NCI-H1417 treated with DMSO at 0.1 percent for 48 hours (cell line): ENCODE measurements around the gene RPGRIP1.
"Not testable (repeated sequence)": the region's sequence is repeated elsewhere in the genome, so short reads cannot be mapped to it uniquely, and the experiment has no call there.

ENCODE experiments used
- DNase-seq: peaks from one replicate; lab custom pipeline; 2025; lab: John Stamatoyannopoulos, UW

RPGRIP1 gene

DNA sequence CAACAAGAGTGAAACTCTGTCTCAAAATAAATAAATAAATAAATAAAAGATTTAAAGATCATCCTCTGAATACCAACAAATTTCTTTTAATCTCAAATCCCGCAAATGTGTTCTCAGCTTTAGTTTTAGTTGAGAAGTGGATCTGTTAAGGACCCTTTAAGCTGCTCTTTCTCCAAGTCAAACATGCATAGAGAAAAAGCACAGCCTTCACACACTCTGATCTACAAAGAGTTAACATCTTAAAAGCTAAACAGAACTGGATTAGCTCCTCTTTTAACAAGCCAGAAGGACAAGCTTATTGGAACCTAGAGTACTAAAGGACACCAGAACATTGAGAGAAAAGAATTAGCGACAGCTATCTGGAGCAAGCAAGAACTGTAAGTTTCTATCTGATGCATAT lies at the start of gene RPGRIP1:
Gene RPGRIP1 (plus strand): TSS at position 301 of the 400 bp plus-strand sequence. CDS start 7,894 bp downstream, outside the sequence.
- DNase-seq, result no peak

DNA sequence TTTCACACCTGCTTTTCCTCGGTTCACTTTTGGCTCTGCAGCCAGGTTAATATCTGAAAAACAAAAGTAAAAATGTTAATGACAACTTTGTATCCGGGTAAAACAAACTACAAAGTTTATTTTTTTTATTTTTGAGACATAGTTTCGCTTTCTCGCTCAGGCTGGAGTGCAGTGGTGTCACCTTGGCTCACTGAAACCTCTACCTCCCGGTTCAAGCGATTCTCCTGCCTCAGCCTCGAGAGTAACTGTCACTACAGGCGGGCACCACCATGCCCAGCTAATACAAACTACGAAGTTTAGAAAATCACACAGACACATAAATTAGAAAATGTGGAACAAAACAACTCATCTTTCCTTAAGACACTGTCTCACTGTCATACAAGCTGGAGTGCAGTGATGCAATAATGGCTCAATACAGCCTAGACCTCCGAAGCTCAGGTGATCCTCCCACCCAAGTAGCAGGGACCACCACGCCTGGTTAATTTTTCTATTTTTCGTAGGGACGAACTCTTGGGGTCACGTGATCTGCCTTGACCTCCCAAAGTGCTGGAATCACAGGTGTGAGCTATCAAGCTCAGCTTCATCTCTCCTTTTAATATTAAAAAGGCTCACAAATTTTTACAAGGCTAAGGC lies 48.7 kb upstream of the RPGRIP1 start:
- DNase-seq, result no peak

DNA sequence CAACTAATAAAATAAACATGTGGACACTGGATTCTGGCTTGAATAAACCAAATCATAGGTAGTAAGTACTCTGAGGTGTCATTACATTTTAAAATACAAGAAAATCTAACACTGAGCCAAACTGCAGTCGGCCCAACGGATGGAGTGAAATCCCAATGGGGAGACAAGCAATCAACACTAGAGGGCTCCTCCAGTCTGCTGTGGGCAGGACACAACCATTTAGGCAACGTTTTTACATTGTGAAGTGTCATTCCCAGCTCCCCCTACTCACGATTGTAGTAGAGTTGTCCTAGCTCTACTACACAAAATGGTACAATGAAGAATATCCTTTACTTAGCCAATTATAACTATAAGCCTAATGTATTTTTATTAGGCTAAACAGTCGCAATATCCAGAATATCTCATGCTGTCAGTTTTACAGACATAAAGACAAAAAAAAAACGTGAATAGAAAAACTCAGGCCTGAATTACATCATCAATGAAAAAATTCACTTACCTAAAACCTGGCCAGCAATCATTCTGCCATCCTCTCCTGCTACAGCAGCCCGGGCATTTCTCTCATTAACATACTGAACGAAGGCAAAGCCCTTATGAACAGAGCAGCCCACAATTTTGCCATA lies 46.3 kb upstream of the RPGRIP1 start:
- no peak for DNase-seq

DNA sequence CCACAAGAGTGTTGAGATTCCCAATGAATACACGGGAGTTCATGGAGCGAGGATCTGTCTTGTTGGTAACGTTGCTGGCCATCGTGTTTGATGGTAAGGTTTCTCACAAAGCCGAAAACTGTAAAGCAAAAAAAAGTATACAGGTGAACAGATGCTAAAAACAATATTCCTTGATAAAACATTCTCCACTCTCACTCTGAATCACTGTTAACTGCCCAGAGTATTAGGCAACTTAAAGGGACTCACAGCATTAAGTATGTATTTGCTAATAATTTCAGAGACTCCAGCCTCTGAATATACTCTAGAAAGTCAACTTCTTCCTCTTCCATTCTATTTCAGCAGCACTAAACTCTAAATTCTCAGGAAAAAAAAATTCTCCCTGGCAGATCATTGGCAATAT lies 45.8 kb upstream of the RPGRIP1 start:
- no peak for DNase-seq

DNA sequence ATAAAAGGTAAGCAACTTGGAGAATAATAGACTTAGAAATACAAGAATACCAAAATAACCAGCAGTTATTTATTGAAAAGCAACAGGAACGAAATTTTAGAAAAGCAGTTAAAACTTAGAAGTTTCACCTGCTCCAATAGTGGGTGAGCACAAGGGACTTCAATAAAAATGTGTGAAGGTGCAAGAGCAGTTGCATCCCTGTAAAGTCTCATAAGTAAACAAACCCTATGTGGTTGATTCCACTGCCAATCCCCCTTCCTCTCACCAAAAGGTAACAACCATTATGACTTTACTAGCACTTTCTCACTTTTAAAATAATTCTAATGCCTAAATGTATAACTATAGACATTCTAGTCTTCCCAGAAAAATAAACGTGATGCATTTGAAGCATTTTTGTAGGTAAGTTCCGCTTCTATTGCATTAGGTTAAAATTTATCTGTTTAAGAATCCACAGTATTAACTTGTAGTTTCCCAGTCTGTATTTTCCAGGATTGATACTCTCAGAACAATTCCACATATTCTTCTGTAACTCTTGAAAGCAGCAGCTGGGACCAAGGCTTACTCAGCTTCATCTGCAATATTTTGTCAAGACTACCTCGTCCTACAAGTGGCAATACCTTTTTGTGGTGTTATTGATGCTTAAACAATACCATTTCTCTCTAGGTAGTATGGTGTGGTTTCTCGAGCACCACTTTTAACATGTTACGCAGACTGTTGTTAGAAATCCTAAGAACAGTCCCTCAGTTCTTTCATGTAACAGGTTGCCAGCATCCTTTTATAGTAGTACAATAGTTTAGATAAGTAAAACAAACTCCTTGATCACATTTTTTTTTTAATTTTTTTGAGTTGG lies 42.7 kb upstream of the RPGRIP1 start:
- no peak for DNase-seq

DNA sequence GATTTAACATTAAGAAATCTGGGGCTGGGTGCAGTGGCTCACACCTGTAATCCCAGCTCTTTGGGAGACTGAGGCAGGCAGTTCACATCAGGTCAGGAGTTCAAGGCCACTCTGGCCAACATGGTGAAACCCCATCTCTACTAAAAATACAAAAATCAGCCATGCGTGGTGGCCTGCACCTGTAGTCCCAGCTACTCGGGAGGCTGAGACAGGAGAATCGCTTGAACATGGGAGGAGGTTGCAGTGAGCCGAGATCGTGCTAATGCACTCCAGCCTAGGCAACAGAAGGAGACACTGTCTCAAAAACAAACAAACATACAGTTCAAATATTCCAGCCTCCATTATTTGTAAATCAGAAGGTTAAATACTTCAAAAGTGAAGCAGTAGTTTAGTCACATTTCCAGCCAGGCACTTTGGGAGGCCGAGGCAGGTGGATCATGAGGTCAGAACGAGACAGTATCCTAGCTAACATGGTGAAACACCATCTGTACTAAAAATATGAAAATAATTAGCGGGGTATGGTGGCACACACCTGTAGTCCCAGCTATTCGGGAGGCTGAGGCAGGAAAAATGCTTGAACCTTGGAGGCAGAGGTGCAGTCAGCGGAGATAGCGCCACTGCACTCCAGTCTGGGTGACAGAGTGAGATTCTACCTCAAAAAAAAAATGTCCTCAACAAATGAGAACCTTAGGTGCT lies 40.9 kb upstream of the RPGRIP1 start:
- DNase-seq, result no peak

DNA sequence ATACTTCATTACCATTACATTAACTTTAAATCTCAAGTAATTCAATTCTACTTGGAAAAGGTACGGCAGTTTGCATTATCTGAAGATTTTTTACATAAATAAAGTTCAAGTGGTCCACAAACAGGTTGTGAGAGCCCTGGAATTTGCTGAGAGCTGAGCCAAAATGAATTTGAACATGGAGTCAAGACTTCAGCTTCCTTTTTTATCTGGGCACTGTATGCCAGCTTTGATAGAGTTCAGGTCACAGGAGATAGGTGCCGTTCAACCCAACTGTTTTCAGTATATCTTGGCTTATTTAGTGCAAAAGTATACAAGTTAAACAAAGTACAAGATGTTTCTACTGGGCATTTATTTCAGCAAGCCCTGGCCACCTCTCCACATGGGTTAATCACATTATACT lies 39.5 kb upstream of the RPGRIP1 start:
- no peak for DNase-seq

DNA sequence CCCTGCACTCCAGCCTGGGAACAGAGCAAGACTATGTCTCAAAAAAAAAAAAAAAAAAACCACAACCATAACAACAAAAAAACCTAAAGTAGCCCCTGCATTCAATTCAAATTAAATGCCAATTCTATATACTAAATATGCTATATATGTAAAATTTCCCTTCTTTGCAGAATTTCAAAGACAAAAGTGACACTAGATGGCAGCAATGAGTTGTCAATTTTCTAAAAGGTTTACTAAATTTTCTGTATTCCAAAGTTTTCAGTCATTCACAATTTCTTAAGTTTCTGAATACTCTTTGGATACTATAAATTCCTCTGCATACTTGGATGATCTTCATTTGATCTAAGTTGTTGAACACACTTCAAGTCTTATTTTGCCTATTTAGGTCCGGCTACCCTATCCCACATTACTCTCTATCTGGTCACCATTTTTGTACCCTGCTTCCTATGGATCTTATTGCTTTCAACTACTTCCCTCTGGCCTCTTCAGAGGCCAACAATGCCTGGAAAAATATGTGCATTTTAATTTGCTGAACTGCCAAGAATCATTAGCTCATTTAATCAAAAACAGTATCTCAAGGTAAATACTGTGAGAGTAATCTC lies 38.6 kb upstream of the RPGRIP1 start:
- DNase-seq, result no peak

DNA sequence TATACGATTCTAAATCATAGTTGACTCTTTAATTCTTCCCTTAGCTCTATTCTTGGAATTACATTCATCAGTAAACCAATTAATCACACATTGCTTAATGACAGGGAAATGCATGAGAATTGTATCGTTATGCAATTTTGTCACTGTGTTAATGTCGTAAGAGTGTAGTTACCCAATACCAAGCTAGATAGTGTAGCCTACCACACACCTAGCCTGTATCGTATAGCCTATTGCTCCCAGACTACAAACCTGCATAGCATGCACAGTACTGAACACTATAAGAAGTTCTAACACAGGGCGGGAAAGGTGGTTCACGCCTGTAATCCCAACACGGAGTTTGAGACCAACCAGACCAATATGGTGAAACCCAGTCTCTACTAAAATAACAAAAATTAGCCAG lies 35.3 kb upstream of the RPGRIP1 start:
- DNase-seq, result no peak

DNA sequence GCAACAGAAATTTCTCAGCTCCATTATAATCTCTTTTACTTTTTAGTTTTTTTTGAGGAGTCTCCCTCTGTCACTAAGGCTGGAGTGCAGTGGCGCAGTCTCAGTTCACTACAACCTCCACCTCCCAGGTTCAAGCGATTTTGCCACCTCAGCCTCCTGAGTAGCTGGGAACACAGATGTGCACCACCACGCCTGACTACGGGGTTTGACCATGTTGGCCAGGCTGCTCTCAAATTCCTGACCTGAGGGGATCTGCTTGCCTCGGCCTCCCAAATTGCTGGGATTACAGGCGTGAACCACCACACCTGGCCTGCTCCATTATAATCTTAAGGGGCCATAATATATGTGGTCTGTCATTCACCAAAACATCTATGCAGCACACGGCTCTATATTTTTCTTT lies 34.1 kb upstream of the RPGRIP1 start:
- no peak for DNase-seq

DNA sequence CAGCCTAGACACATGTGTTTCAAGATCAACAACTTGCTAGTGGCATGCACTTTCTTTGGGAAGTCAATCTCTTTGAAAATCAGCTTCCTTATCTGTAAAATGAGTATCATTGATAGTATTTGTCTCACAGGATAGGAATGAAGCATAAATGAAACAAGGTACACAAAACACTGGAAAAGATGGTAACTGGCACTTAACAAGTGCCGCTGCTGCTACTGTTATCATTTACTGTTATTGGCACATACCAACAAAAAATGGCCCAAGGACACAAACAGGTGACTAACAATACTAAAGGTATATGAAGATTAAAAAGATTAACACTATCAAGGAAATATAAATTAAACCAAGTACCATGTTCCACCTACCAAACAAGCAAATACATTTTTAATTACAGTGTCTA lies 31.5 kb upstream of the RPGRIP1 start:
- no peak for DNase-seq

DNA sequence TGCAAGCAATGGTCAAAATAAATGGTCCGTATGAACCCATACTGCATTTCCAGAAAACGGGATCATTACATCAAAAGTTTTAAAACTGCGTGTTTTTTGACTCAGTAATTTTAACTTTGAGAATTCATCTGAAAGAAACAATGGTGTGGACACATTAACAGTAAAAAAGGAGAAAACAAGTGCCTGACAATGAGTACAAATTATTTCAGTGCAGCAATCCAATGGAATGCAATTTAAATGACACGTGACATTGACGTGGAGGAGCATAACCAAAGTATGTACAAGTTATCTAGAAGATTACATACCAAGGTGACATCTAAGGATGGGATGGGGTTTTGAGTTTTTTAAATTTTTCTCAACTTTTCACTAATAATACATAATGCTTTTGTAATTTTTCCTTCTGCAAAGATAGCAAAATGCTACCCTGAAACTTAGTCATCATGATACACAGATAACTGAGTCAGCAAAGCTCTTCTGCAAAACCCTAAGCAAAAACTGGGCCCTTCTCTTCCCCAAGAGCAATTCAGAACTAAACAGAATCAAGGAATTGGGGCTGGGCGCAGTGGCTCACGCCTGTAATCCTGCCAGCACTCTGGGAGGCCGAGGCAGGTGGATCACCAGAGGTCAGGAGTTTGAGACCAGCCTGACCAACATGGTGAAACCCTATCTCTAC lies 31.0 kb upstream of the RPGRIP1 start:
- DNase-seq, result no peak

DNA sequence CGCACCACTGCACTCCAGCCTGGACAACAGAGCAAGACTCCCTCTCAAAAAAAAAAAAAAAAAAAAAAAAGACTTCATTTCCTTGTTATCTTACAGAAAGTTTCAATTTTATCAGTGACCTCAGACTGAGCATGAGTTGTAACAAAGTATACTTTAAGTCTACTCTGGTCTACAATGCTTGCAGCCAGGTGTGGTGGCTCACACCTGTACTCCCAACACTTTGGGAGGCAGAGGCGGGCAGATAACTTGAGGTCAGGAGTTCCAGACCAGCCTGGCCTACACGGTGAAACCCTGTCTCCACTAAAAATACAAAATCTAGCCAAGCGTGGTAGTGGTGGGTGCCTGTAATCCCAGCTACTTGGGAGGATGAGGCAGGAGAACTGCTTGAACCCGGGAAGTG lies 28.7 kb upstream of the RPGRIP1 start:
- no peak for DNase-seq

DNA sequence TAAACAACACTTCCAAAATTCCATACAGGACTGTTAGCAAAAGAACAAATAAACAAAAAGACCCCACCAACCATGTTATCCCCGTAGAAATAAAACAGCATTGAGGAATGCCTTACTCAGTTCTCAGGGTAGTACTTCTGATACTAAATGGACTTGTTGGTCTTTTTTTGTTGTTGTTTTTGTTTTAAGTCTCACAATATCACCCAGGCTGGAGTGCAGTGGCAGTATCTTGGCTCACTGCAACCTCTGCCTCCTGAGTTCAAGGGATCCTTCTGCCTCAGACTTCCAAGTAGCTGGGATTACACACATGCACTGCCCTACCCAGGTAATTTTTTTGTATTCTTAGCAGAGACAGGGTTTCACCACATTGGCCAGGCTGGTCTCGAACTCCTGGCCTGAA lies 27.7 kb upstream of the RPGRIP1 start:
- no peak for DNase-seq

DNA sequence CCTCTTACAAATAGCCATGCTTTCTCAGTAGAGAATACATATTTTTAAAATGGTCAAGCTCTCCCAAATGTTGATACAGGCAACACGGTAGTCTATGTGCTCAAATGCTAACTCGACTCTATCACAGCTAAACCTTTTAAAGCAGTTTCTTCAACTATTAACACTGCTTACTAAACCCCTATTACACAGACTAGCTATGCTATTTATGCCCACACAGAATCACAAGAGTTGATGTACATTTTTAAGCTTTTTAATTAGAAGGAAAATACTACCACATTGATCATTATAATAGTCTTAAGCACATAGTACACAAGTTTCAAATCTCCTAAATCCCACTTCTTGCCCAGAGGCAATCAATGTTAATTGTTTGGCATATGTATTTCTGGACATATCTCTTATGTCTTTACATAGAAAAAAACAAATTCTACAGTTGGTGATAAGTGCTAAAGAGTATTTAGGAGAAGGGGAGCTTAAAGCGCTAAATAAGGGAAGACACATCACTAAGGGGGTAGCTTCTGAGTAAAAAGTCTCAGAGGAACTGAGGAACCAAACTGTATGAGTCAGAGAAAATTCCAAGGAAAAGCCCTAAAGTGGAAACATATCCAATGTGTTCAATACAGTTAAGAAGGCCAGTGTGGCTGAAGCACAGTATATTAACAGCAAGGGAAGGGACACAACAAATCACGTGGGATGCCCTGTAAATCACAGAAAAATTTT lies 24.3 kb upstream of the RPGRIP1 start:
- DNase-seq, result no peak

DNA sequence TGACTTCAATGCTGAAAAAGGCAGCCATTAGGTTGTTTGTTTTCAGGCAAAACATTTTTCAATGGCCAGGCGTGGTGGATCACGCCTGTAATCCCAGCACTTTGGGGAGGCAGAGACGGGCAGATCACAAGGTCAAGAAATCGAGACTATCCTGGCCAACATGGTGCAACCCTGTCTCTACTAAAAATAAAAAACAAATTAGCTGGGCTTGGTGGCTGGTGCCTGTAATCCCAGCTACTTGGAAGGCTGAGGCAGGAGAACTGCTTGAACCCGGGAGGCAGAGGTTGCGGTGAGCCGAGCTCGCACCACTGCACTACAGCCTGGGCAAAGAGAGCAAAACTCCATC lies 23.8 kb upstream of the RPGRIP1 start:
- DNase-seq, result not testable (repeated sequence)

DNA sequence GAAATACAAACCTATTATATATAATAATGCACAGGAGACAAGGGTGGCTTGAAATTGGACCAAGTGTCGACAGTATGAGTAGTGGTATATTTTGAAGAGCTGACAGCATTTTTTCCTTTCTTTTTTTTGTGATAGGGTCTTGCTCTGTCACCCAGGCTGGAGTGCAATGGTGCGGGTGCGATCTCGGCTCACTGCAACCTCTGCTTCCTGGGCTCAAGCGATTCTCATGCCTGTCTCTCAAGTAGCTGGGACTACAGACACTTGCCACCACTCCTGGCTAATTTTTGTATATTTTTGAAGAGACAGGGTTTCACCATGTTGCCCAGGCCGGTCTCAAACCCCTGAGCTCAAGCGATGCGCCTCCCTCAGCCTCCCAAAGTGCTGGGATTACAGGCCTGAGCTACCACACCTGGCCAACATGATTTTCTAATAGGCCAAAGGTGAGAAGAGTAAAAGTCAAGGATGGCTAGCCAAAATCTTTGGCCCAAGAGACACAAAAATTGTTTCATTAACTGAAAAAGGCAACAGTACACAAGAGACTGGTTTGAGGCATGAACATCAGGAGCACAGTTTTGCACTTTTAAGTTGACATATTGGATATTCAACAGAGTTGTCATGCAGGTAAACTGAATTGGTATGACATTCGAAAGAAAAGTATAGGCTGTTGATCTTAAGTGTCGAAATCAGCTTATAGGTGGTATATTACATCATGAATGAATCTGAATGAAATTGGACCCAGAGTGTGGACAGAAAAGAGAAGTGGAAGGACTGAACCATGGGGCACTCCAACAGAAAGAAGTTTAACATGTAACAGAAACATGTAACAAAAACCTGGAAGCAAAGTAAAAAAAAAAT lies 23.1 kb upstream of the RPGRIP1 start:
- DNase-seq, result no peak

DNA sequence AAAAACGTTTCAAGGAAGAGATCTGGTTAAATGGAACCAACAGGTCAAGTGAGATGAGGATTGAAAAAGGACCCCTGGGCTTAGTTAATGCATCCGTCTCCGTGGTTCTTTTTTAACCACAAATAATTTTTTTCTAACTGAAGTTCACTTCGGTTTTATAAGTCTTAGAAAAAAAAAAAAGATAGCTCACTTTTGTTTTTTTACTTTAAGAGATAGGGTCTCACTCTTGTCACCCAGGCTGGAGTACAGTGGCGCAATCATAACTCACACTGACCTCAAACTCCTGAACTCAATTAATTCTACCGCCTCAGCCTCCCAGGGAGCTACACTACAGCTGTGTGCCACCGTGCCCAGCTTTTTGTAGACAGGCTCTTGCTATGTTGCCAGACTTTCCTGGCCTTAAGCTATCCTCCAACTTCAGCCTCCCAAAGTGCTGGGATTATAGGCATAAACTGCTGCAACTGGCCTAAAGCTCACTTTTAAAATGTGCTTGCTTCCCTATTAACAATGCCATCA lies 22.4 kb upstream of the RPGRIP1 start:
- DNase-seq, result no peak

DNA sequence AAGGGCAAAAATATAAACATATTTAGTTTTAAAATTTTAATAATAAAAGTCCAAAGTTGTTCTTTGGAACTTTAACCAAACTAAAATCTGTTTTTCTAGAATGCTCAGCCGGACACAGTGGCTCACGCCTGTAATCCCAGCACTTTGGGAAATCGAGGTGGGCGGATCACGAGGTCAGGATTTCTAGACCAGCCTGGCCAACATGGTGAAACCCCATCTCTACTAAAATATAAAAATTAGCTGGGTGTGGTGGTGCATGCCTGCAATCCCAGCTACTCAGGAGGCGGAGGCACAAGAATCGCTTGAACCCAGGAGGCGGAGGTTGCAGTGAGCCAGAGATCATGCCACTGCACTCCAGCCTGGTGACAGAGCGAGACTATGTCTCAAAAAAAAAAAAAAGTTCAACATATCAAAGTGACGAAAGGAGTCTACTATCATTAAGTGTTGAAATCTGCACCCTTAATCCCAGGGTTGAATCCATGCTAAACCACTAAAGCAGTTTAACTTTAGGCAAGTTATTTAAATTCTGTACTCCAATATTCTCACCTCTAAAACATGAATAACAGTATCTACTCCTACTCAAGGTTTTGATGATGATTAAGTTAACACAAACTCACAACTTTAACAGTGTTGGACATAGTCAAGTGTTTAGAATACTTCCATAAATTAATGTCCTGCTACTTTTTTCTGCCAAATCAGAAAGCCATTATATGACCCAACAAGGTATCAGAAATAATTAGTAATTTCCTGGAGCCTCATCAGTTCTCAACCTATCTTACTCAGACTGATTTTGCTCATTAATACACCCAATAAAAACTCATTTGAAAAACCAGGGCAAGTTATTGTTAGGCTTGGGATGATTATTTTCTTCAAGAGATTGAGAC lies 21.6 kb upstream of the RPGRIP1 start:
- no peak for DNase-seq
